Measurements from ENCODE around the gene MVB12B.

The MVB12B gene

DNA sequence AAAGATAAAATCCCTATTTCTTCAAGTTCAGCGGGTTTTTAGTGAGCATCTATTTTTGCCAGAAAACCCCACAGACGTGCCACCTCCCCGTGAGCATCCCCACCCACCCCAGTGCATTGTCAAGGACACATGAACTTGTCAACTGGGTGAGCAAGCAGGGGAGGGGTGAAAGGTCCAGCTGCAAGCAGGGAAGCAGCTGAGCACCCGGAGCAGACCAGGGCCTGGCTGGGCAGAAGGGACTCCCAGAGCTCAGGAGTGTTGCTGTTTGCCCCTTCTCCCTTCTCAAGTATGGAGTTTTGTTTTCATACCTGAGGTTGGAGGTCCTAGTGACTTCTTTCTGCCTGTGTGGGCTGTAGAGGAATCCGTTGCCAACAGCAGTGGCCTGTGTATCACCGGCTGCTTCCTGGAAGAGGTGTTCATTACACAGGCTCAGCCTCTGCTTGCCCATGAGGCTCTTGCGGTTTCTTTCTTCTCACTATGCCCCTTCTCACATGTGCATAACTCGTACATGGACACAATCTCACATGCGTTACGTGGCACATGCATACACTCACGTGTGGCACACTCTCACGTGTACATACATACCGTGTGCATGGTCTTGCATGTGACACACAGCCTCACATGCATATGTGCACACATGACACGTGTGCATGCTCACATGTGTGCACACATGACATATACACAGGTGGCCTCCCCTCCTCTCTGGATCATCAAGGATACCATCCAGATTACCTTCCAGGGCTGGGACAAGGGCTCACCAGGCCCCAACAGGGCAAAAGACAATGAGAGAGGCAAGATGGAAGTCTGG is 126.7 kb downstream of the MVB12B start:
- DNase-seq (ENCODE audit: low spot score): no peak

GRCh38 chr9:126454215-126454614 is 127.6 kb downstream of the MVB12B start:
- DNase-seq (ENCODE audit: low spot score): no peak

- no peak for DNase-seq (ENCODE audit: low spot score)
These were observed 128.2 kb downstream of the MVB12B start for GRCh38 chr9:126454795-126455194.

GRCh38 chr9:126456441-126457174 is 130.0 kb downstream of the MVB12B start:
- DNase-seq (ENCODE audit: low spot score): no peak

DNA sequence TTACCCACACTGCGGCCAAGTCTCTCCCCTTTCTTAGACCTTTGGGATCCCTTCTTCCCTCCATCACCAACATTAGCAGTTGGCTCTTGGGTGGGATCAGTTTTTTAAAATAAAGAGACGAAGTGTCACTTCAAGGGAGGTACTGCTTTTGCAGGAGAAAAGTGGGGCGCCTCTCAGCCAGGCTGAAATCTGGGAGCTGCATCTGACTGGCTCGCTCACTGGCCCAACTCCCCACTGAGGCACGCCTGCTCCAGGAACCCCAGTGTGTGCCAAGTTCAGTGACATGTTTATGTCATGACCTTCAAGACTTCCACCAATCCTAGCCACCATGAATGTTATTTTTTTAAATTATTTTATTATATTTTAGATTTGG is 130.5 kb downstream of the MVB12B start:
- no peak for DNase-seq (ENCODE audit: low spot score)

- no peak for DNase-seq (ENCODE audit: low spot score)
These were observed 131.3 kb downstream of the MVB12B start for GRCh38 chr9:126457890-126458289.

DNA sequence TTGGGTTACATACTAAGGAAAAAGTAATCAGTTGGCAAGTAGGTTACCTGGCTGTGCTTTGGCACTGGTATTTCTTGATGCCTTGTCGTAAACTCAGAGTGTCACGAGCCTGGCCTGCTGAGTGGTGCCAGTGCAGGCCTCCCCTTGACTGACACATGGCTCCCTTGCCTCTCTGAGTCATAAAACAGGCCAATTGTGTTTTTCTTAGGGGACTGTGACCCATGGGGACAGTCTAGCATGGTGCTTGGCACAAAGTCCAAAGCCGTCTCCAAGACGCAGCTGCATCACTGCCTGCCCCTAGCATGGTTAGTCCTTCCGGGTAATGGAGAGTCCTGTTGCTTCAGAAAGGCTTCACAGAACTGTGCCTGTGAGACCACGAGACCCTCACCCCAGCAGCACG is 132.5 kb downstream of the MVB12B start:
- no peak for DNase-seq (ENCODE audit: low spot score)

DNA sequence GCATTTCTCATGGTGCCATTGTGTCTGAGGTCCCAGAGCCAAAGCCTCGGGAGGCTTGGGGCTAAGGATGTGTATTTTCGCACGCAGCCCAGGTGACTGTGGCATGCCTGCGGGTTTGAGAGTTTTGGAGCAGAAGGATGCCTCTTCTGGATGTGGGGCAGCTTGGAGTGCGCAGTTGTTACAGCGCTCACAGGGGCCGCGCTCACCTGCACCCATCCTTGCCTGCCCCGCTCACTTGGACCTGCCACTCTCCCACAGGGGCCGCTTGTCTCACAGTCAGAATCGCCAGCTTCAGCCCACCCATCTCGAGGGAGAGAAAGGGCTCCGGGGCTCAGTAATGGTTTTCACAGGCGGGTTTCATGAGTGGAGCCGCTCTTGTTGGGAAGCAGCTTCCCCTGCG is 132.9 kb downstream of the MVB12B start:
- no peak for DNase-seq (ENCODE audit: low spot score)

DNA sequence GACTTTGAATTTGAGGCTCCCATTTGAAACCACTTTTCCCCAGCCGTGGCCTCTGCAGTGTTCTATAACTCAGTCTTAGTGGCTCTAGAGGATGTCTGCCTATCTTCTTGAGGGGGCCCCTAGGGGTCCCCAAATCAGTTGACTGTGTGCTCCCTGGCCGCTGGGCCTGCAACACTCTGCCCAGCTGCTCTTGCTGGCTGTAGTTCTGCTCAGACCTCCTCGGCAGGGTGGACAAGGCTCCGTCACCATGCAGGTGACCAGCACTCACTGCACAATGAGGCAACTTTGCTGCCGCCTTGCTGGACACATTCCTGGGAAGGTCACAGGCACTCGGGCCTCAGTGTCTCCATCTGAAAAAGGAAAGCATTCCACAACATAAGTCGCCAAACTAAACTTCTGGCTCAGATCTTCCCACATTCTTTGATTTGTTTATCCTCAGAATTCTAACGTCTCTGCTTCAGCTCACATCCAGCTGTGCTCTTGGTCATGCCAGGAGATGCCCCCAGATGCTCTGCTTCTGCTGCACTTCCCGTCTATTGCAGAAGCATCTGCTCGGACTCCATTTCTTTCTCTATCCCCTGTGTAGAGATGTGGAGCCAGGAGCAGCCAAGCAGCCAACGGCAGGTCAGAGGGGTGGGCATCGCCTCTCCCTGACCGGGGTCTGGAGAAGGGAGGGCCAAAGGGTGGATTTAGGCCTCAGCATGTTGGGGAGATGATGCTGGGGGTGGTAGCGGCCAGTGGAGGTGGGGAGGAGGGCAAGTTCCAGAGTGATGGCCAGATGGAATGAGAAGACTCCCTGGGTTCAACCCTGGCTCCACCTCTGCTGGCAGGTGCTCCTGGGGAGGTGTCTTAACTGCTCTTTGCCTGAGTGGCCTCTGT is 133.6 kb downstream of the MVB12B start:
- no peak for DNase-seq (ENCODE audit: low spot score)

DNA sequence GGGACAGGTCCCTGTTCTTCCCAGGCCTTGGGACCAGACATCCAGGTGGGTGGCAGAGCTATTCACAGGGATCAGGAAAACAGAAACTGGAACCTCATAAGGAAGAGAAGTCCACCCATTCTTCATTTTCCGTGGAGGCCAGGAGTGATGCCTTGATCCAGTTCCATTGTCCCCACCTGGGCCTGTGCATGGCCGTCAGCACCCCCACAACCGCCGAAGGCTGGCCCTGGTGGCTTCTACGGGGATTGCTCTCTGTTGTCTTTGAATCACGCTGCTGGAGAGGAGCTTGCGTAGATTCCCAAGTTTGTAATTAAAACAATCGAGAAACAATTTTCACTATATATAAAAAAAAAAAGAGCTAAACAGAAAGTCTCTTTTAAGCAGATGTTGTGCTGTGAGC is 134.4 kb downstream of the MVB12B start:
- DNase-seq (ENCODE audit: low spot score): no peak

GRCh38 chr9:126461608-126462007 is 135.0 kb downstream of the MVB12B start:
- no peak for DNase-seq (ENCODE audit: low spot score)

DNA sequence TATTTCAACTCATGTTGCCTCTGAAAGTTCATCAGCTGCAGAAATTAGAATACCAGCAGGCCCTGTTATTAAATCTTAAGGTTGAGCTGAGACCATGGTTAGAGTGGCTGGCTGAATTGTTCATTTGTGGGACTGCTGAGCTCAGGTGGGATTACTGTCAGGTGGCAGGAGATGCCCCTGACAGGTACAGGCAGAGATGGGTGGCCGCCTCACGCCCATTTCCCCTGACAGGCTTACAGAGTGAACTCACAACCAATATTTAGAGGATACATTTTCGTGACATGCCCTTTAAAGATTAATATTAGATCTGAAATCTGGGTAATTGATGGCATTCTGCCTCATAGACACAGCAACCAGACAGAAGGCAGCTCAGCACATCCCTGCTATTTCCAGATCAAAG is 136.0 kb downstream of the MVB12B start:
- DNase-seq (ENCODE audit: low spot score): no peak

- no peak for DNase-seq (ENCODE audit: low spot score)
These were observed 136.8 kb downstream of the MVB12B start for GRCh38 chr9:126463426-126463825.

- no peak for DNase-seq (ENCODE audit: low spot score)
These were observed 138.2 kb downstream of the MVB12B start for GRCh38 chr9:126464694-126465441.

GRCh38 chr9:126465977-126466376 is 139.3 kb downstream of the MVB12B start:
- DNase-seq (ENCODE audit: low spot score): no peak

DNA sequence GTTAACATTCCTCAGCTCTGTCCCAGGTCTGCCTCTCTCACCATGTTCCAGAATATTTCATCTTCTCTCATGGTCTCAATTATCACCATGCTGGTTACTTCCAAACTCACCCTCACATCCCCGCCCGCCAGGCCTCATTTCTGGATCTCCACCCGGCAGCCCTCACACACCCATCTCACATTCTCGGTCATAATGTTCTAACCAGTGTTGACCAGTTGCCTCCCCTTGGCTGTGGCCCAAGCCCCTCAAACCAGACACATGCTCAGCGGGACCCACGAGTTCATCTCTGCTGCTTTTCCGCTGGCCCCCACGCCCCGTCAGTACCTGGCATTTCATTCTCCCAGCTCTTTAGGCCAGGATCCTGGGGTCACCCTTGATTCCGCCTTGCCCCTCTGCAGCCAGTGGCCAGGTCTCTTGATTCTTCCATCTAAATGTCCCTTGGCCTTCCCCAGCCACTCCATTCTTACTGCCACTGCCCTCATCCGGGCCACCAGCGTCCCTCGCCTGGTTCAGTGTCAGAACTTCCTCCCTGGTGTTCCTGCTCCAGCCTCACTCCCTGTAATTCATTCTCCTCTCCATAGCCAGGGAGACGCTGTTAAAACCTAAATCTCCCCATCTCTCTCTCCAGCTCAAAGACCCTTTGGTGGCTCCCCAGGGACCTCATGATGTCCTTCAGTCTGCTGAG is 141.7 kb downstream of the MVB12B start:
- DNase-seq (ENCODE audit: low spot score): no peak

DNA sequence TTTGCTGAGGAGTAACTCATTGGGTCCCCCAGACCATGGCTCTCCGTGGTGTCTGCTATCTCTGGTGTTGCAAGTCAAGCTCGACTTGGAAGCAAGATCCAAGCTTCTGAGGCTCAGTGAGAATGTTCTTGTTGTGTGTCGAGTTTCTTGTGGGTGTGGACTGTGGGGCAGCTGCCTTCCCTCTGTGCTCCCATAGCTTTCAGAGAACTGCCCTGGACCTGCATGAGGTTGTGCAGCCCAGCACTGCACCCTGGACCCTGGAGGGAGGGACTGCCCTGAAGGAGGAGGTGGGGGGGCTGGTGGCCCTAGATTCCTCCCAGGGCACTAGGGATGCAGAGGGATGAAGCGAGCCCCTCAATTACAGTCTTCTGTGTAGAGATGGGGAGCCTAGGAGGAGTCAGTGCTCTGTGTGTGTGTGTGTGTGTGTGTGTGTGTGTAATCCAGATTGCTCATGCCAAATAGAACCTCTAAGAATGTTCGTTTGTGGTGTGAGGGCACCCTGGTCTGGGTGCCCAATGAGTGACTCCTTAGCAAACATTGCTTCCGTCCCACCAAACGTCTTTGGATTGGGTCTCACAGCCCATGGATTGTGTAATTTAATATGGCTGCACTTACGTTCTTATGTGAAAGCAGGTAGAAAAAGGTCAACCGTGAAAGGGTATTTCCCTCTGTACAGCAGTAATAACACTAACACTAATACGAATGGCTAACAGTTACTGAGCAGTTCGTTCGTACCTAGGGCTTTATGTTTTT is 143.8 kb downstream of the MVB12B start:
- no peak for DNase-seq (ENCODE audit: low spot score)

DNA sequence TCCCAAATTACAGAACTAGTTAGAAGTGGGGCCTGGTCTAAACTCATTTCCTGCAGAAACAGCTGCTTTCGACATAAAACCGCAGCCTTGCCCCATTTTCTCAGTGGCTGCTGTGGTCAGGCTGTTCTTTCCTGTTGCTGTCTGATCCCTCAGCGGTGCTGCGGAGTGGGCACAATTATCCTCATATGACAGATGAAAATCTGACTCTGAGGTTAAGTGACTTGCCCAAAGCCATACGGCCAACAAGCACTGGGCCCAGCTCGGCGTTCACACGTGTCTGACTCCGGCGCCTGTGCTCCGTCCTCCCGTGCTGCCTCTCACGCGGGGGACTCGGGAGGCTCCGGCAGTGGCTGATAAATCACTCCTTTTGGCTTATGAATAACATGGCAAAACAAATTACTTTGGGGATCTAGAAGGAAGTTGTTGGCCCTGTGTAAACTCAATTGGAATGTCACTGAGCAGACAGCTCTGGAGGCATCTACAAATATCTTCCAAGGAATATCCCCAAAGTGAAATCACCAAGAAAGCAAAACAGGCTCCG is 144.5 kb downstream of the MVB12B start:
- no peak for DNase-seq (ENCODE audit: low spot score)

DNA sequence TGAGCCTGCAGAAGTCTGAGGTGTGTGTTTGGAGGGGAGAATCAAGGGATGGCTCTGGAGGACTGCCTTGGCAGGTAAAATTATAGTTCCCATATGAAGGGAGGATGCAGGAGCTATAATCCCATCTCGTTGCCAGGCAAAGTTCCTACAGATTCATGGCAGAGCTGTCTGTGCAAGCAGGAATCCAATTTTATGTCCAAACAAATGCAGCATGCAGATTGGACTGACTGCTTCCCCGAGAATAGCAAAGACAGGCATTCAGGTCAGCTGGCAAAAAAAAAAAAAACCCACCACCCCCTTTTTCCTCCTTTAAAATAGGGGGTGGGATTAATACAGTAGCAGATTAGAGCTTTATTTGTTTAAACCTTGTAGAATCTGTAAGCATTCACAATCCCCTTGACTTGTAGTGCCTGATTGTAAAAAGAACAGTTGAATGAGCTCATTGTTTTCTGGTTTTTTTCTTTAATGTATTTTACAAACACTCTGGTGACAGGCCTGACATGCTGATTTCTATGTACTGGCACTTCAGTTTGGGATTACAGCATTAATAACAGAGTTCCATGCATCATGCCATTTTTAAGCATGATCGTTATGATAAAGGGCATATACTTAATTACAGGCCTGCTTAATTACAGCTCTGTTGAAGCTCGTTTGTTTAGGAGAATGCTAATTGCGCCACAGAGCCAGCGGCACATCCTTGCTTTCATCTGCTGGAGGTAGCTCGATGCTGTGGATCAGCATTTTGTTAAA is 145.7 kb downstream of the MVB12B start:
- peak; percentile 32 for DNase-seq (ENCODE audit: low spot score)

DNA sequence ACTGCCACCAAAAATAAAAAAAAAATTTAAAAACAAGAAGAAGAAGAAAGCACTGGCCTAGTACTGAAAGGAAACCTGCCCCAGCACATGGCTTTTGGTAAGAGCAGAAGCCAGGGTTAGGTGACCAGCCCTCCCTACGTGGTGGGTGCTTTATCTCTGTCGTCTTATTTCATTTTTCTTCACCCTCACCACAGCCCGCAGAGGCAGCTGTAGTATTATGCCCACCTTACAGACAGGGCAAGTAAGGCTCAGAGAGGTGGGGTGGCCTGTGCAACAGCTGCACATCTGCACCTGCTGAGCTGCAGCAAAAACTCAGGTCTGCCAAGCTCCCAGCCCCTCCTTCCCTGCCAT is 146.3 kb downstream of the MVB12B start:
- no peak for DNase-seq (ENCODE audit: low spot score)
